Hepatocyte (in vitro differentiated cells): Measurements from ENCODE around the gene LRRK1. TPM values are rescaled to one million over a fixed set of nuclear protein-coding genes. Genes with fewer than 3 reads are reported as not detected.

Experiments
- DNase-seq: peaks from one replicate; pipeline ENCODE4 v3.0.0-alpha.2; 2016; ENCODE audit warnings: low spot score
- H2AFZ ChIP-seq: fragments of 200-600 bp; sonication (generic); 2 replicates; pipeline ENCODE4 v1.6.0; 2016; ENCODE audit warnings: antibody characterized with exemption, mild to moderate bottlenecking
- H3K27ac ChIP-seq: fragments of 200-600 bp; sonication (generic); 2 replicates; pipeline ENCODE4 v1.5.1; 2016; ENCODE audit warnings: mild to moderate bottlenecking
- H3K27me3 ChIP-seq: fragments of 200-600 bp; sonication (generic); 2 replicates; pipeline ENCODE4 v1.6.1; 2016
- H3K36me3 ChIP-seq: fragments of 200-600 bp; sonication (generic); replicated peaks from 2 replicates; pipeline ENCODE4 v1.5.1; 2016; ENCODE audit warnings: low read depth; ENCODE audit not compliant: insufficient read depth
- H3K4me1 ChIP-seq: fragments of 200-600 bp; sonication (generic); 2 replicates; pipeline ENCODE4 v1.5.1; 2016; ENCODE audit warnings: mild to moderate bottlenecking, moderate library complexity; ENCODE audit not compliant: insufficient read depth
- H3K4me2 ChIP-seq: fragments of 200-600 bp; sonication (generic); 2 replicates; pipeline ENCODE4 v1.6.0; 2016
- H3K4me3 ChIP-seq: fragments of 200-600 bp; sonication (generic); 2 replicates; pipeline ENCODE4 v1.5.1; 2016; ENCODE audit warnings: mild to moderate bottlenecking
- H3K79me2 ChIP-seq: fragments of 200-600 bp; sonication (generic); 2 replicates; pipeline ENCODE4 v1.6.0; 2017; ENCODE audit warnings: mild to moderate bottlenecking
- H3K9me2 ChIP-seq: fragments of 200-600 bp; sonication (generic); replicated peaks from 2 replicates; pipeline ENCODE4 v1.6.0; 2017; ENCODE audit warnings: mild to moderate bottlenecking; ENCODE audit not compliant: insufficient read depth
- H3K9me3 ChIP-seq: fragments of 200-600 bp; sonication (generic); 2 replicates; pipeline ENCODE4 v1.5.1; 2016; ENCODE audit warnings: low read depth, mild to moderate bottlenecking
- H4K20me1 ChIP-seq: fragments of 200-600 bp; sonication (generic); 2 replicates; pipeline ENCODE4 v1.6.0; 2016; ENCODE audit warnings: mild to moderate bottlenecking; ENCODE audit not compliant: insufficient read depth, poor library complexity, severe bottlenecking
- EZH2 ChIP-seq: fragments of 200-600 bp; sonication (generic); IDR thresholded peaks from 2 replicates; pipeline ENCODE4 v1.6.1; 2016; ENCODE audit warnings: antibody characterized with exemption, mild to moderate bottlenecking, borderline replicate concordance
- EZH2phosphoT487 ChIP-seq: fragments of 200-600 bp; sonication (generic); IDR thresholded peaks from one replicate; pipeline ENCODE4 v1.6.1; 2018; ENCODE audit warnings: antibody characterized with exemption, mild to moderate bottlenecking, low read depth, moderate library complexity; ENCODE audit not compliant: unreplicated experiment, severe bottlenecking
- WGBS: methylation state at CpG from one replicate; pipeline ENCODE4 v1.1.6; 2016; ENCODE audit warnings: low lambda C conversion rate; ENCODE audit errors: missing lambda C conversion rate; 5-methylcytosine and 5-hydroxymethylcytosine counted together
- polyA plus RNA-seq: library from polyadenylated mRNA; unstranded; fragments of >200 nt; fragmentation: Nextera tagmentation; extraction: Ambion mirVana; gene quantifications from 2 replicates; pipeline ENCODE4 v1.2.1, GENCODE V29; 2016
- total RNA-seq: library from RNA; depleted of rRNA; stranded (reverse); fragments of >200 nt; gene quantifications from 2 replicates; pipeline ENCODE4 v1.2.3, GENCODE V29; 2014
- TF ChIP-seq, protein P1 (sequence below): fragments of 200-600 bp; sonication (generic); IDR thresholded peaks from 2 replicates; pipeline ENCODE4 v1.5.1; 2016; ENCODE audit warnings: antibody characterized with exemption, mild to moderate bottlenecking; ENCODE audit not compliant: poor library complexity

Gene LRRK1
- total and polyA plus RNA-seq, 2 experiments from 2014 or later, result 2.1 TPM

DNA sequence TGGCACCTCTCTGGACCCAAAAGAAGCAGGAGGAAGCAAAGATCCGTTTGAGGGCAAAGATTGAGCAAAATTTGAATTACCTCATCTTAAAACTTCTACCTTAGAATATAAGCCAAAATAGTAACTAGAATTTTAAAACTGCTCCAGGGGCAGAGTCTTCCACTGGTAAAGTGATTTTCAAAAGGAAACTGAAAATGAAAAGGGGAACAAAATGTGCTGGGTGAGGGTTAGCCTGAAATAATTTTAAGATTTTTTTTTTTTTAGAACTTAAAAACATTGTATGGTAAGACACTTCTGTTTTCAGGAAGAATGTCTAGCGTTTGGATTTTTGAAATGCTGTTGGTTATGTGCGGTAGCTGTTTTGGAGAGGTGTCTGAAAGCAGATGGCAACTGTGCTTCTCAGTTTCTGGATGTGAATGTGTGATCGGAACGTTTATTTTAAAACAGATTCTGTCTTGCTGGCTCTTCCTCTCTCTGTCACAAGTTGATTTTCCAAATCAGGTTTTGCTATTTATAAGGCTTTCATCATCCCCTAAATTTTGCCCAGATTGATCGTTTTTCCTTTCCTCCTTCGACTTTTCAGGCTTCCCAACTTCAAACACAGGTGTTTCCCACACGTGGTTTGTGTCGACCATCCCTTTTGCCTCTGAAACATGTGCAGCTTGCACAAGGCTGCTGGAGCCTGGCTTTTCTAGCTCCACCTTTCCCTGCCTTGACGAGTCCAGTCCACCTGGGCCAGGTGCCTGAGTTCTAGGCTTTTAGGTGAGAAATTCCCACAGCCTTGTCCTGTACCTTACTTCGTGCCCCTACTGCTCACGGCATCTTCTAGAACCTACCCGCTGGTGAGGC is 3.3 kb downstream of the LRRK1 start:
- no peak overlapping the region for H3K4me2 ChIP-seq
- TF ChIP-seq, protein P1, sequence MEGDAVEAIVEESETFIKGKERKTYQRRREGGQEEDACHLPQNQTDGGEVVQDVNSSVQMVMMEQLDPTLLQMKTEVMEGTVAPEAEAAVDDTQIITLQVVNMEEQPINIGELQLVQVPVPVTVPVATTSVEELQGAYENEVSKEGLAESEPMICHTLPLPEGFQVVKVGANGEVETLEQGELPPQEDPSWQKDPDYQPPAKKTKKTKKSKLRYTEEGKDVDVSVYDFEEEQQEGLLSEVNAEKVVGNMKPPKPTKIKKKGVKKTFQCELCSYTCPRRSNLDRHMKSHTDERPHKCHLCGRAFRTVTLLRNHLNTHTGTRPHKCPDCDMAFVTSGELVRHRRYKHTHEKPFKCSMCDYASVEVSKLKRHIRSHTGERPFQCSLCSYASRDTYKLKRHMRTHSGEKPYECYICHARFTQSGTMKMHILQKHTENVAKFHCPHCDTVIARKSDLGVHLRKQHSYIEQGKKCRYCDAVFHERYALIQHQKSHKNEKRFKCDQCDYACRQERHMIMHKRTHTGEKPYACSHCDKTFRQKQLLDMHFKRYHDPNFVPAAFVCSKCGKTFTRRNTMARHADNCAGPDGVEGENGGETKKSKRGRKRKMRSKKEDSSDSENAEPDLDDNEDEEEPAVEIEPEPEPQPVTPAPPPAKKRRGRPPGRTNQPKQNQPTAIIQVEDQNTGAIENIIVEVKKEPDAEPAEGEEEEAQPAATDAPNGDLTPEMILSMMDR, result no peak
- TF ChIP-seq EZH2phosphoT487 (no peak), EZH2 (no peak)
- H4K20me1 ChIP-seq, result no peaks in the 10 kb centered on the region
- no peak overlapping the region for H3K4me3 ChIP-seq
- H3K27me3 ChIP-seq, result peaks cover 43% of the 10 kb centered on the region
- no peak for DNase-seq
- no peaks in the 10 kb centered on the region for H3K9me3 ChIP-seq
- H2AFZ ChIP-seq, result no peak overlapping the region
- no peaks in the 10 kb centered on the region for H3K79me2 ChIP-seq
- 85% methylated on average over 13 of the region's 13 CpGs for WGBS
- no peak overlapping the region for H3K27ac ChIP-seq
- H3K4me1 ChIP-seq, result peaks cover 6% of the 10 kb centered on the region
- H3K36me3 ChIP-seq, result no peaks in the 10 kb centered on the region
- no peaks in the 10 kb centered on the region for H3K9me2 ChIP-seq

DNA sequence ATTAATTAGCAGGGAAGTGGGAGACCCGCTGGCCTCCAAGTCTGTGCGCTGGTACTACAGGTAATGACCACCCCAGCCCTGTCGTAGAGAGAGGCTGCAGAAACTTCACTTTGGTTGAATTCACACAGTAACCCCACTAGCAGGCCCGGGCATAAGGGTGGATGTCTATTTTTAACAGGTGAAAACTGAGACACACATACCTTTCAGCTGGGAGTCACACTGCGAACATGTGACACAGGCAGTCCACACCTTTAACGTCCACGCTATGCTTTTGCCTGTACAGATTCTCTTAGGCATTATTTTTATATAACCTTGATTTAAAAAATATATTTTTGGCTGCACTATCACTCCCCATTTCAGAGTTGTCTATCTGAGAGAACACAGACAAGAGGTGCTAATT is 3.9 kb downstream of the LRRK1 start:
- no peaks in the 10 kb centered on the region for H3K36me3 ChIP-seq
- no peak overlapping the region for H2AFZ ChIP-seq
- H3K79me2 ChIP-seq, result no peaks in the 10 kb centered on the region
- H3K27ac ChIP-seq, result no peak overlapping the region
- 93% methylated on average over 7 of the region's 7 CpGs for WGBS
- H3K4me3 ChIP-seq, result no peak overlapping the region
- no peak for DNase-seq
- H3K4me1 ChIP-seq, result peaks cover 6% of the 10 kb centered on the region
- H3K27me3 ChIP-seq, result peaks cover 43% of the 10 kb centered on the region
- no peaks in the 10 kb centered on the region for H3K9me3 ChIP-seq
- H3K9me2 ChIP-seq, result no peaks in the 10 kb centered on the region
- H3K4me2 ChIP-seq, result no peak overlapping the region
- TF ChIP-seq EZH2 (no peak), EZH2phosphoT487 (no peak)
- TF ChIP-seq, protein P1, result no peak
- no peaks in the 10 kb centered on the region for H4K20me1 ChIP-seq

DNA sequence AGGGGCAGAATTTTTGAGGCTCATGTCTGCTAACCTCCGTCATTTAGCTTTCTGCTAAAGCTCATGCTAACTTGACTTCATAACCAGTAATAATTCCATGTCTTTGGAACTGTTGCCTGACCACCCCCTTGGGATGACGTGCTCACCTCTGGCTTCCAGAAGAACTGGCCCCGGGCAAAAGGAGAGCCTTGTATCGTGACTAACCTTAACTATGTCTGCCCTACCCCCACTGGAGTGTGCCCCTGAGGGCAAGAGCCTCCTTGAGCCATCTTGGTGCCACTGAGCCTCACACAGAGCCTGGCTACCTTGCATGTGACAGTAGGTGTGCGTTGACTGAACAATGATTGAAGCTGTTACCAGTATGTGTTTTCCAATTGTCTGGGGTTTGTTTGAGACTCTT is 4.7 kb downstream of the LRRK1 start:
- no peak overlapping the region for H3K27ac ChIP-seq
- DNase-seq, result no peak
- 86% methylated on average over 5 of the region's 5 CpGs for WGBS
- no peak for TF ChIP-seq EZH2phosphoT487
- TF ChIP-seq, protein P1, result no peak
- no peak for TF ChIP-seq EZH2
- peaks cover 35% of the 10 kb centered on the region for H3K27me3 ChIP-seq
- no peaks in the 10 kb centered on the region for H4K20me1 ChIP-seq
- no peaks in the 10 kb centered on the region for H3K79me2 ChIP-seq
- H3K4me2 ChIP-seq, result no peak overlapping the region
- no peaks in the 10 kb centered on the region for H3K9me2 ChIP-seq
- no peaks in the 10 kb centered on the region for H3K9me3 ChIP-seq
- no peak overlapping the region for H3K4me3 ChIP-seq
- no peaks in the 10 kb centered on the region for H3K36me3 ChIP-seq
- no peaks in the 10 kb centered on the region for H3K4me1 ChIP-seq
- H2AFZ ChIP-seq, result no peak overlapping the region
